ENCODE measurements around the gene GABRP.

Gene GABRP

DNA sequence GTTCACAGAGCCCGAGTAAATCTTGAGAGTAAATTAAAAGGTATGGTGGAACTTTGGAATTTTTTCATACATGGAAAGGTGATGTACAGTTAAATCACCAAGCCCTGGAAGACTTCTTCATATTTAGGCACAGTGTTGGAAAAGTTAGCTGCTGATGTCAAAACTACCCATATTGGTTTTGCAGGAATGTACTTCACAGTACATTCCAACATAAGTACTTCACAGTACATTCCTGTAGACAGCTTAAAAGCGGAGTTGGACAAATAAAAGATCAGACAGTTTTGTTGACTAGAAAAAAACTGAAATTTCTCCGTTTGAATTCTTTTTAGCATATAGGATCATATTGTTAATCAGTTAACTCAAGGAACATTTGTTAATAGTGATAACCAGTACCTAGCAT lies 80.1 kb downstream of the GABRP start:
- no peak for DNase-seq

All from activated gamma-delta T cell treated with Interleukin-2 at 50 U/mL for 16 hours (primary cell).